K562 (cell line): ENCODE measurements around the gene RRBP1.

Experiments used
- BACH1 ChIP-seq: fragments of 200-800 bp; sonication (Bioruptor generic); IDR thresholded peaks from 2 replicates; pipeline ENCODE4 v1.6.1; 2016; ENCODE audit warnings: missing genetic modification characterization, missing compliant biosample characterization
- CTCF ChIP-seq, 3 experiments: IDR thresholded peaks in 2 of 3; conservative IDR thresholded peaks in 1 of 3; 2 replicates each; pipeline ENCODE4 v1.5.1; 2011 to 2012; ENCODE audit warnings: low read length in 3 of 3, mild to moderate bottlenecking in 3 of 3, control low read depth in 2 of 3, improper control_type of control experiment in 1 of 3, inconsistent platforms in 1 of 3, low read depth in 1 of 3, mixed read lengths in 1 of 3, moderate library complexity in 1 of 3; ENCODE audit not compliant: insufficient read depth in 2 of 3
- FOS ChIP-seq: IDR thresholded peaks from 3 replicates; pipeline ENCODE4 v1.6.1; 2011; ENCODE audit not compliant: insufficient read length; ENCODE audit errors: extremely low read depth
- POLR2A ChIP-seq: fragments of 450-650 bp; conservative IDR thresholded peaks from 2 replicates; pipeline ENCODE4 v1.6.1; 2016
- ZBTB7A ChIP-seq: IDR thresholded peaks from 2 replicates; pipeline ENCODE4 v1.6.1; 2011; ENCODE audit warnings: low read depth, mild to moderate bottlenecking, low read length, moderate library complexity, borderline replicate concordance; ENCODE audit not compliant: control insufficient read depth
- ZNF316 ChIP-seq: fragments of 450-650 bp; IDR thresholded peaks from 2 replicates; pipeline ENCODE4 v1.6.1; 2016

- TF ChIP-seq ZBTB7A = no peak
- TF ChIP-seq BACH1 (tag) = no peak
- no peak for TF ChIP-seq ZNF316
- no peak for TF ChIP-seq FOS
- TF ChIP-seq POLR2A = no peak
- TF ChIP-seq CTCF (IDR thresholded peaks at IDR 0.05 in 2 of 3, conservative IDR thresholded peaks at IDR 0.05 in 1 of 3; ENCODE audit: insufficient read depth in 2 of 3, low read depth in 1 of 3, low read length in 3 of 3) = no peak
Observed at GRCh38 chr20:17593902-17594301, 88.1 kb downstream of the RRBP1 start.
